ENCODE data around the gene CFL1.
A peak's percentile ranks its signal among the peaks of the same experiment; 100 is the strongest.

CFL1 gene

DNA sequence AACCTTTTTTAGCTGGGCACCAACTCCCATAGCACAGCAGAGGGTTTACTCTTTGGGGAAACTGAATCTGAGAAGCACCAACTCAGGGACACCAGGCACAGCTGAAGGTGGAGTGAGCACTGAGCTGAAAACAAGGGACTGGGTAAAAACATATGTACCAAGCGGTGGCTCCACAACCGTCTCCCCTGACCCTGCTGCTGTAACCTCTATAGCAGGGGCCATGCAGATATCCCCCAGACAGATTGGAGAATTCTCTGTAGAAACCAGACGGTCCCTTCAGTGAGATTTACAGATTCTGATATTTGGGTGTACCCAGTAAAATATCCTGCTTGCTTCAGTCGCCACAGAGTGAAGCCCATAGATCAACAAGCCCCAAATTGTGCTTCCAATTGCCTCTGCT lies 28.5 kb downstream of the CFL1 start:
- DNase-seq: no peak

DNA sequence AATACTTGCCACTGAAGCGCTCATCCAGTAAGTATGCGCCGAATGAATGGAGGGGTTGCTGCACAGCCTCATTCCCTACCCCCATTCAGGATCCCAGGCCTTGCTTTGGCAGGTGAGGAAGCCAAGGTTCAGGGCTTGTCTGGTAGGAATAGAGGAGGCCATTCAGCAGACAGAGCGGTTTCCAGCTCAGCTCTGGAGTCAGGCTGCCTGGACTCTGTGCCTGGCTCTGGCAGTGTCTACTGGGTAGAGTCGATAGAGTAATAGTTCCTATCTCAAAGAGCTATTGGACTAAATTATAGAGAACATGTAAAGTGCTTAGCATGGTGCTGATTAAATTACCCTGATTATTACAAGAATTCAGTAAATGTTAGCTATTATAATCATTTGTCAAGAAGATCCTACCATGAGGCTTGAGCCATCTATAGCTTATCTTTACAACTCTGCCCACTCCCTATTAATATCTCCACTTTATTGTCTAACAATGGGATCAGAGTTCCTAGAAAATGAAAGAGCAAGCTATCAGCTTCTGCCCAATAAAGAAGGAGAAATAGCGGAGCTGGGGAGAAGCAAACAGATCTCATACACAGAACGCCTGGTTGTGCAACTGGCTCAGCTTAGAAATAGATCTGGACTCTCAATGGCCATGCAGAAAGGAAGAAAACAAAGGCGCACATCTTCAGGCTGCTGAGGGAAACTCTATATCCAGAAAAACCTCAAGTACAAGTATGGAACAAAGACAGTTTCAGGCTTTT lies 30.8 kb downstream of the CFL1 start:
- no peak for DNase-seq

DNA sequence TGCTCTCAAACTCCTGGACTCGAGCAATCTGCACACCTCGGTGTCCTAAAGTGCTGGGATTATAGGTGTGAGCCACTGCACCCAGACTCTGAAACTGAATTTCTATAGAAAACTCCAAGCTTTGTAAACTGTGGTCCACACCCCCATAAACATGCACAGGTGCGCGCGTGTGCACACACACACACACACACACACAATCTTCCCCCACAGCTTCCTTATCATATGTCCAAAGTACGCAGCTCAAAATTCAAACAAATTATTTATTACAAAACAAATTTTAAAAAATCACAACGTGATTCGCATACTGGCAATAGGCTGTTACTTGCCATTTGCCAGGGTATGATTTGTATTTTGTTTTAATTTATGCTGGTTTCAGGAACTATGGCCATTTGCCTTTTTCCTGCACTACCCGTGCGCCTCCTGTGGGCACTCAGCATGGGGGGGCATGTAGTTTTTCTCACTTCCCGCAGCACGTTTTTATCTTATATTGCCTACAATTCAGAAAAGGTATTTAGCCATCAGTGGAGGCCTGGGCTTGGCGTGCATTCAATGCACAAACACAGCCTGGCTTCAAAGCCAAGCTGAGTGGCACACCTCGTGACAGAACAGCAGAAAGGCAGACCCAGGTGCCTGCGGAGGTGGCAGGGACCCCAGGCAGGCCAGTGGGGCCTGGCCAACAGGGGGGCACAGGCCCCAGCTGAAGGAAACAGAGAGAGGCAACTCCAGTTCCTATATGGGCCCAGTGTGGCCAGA lies 35.0 kb downstream of the CFL1 start:
- peak; percentile 46 to 89 for DNase-seq

DNA sequence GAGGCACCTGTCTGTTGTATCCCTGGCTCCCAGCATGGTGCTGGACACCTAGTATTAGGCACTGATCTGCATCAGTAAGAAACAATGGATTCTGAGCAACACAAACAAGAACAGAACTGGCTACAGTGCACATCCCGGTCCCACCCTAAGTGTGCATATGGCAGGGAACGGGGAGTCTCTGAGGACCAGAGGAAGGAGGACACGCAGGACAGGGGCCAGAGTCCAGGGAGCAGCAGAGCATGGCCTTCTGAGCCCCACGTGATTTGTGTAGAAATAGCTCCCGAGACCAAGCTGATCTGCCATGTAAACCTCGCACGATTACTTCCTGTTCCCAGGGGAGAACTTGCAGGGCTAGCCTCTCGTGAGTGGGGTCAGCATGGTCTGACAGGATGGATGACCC lies 36.9 kb downstream of the CFL1 start:
- DNase-seq: peak; percentile 56 to 87

DNA sequence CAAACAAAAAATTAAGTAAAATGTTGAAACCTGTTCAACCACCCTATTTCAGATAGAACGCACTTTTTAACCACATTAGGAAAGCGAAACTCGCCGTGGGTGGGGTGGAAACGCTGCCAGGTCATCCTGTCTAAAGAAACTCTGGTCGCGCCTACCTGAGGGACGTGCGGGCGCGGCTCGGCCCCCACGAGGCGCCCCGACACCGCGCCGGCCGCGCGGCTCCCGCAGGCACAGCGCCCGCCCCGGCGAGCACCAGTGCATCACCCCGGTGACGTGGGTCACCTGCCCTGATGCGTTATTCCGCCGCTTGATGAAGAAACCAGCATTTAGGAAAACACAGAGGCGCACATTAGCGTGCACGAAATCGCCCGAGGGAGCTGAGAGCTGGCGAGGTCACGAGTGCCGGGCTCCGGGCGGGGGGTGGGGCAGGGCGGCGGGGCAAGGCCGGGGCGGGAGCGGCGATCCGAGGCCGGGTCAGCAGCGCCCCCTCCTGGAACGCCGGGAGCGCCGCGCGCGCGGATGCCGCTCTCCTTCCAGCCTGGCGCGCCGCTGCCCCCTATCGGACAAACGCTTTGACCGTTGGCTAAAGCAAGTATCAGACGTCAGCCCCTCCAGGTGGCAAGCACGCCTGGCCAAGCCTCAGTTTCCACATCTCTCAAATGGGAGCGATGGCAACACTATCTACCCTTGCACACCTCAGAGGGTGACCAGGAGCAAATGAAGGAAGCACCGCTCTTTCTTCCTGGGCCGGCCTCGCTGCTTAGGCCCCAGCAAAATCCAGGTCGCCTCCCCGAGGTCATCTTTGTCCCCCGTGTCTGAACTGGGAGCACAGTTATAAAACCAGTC lies 39.9 kb downstream of the CFL1 start:
- peak; percentile 80 to 87 for DNase-seq

DNA sequence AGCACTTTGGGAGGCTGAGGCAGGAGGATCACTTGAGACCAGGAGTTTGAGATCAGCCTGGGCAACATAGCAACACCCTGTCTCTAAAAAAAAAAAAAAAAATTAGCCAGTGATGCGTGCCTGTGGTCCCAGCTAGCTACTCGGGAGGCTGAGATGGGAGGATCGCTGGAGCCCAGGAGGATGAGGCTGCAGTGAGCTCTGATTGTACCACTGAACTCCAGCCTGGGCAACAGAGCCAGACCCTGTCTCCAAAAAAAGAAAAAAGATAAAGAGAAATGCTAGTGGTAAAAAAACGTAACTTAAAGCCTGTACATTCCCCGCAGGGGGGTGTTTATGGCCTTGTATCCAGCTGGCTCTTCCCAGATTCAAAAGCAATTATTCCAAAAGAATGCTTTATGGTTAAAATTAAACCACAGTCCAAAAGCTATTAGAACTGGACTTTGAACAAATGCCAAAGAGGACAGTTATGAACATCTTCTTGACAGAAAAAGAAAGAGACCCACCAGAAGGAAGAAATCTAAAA lies 40.6 kb downstream of the CFL1 start:
- DNase-seq: no peak

DNA sequence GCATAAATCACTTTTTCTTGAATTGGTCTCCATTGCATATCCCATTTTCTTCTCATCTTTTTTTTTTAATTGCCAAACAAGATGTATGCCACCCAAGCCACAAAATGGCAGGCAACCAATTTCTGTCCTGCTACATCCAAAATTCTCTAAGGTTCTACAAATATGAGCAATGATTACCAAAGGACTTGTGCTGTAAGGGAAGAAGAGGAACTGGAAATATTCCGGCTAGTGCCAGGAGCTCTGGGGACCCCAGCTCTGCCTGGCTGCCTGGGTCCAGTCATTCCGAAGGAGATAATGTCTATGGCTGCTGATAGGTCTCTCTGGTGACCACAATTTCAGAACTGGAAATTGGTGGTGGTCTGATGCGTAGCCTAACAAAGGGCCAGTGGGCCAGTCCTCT lies 41.3 kb downstream of the CFL1 start:
- no peak for DNase-seq

DNA sequence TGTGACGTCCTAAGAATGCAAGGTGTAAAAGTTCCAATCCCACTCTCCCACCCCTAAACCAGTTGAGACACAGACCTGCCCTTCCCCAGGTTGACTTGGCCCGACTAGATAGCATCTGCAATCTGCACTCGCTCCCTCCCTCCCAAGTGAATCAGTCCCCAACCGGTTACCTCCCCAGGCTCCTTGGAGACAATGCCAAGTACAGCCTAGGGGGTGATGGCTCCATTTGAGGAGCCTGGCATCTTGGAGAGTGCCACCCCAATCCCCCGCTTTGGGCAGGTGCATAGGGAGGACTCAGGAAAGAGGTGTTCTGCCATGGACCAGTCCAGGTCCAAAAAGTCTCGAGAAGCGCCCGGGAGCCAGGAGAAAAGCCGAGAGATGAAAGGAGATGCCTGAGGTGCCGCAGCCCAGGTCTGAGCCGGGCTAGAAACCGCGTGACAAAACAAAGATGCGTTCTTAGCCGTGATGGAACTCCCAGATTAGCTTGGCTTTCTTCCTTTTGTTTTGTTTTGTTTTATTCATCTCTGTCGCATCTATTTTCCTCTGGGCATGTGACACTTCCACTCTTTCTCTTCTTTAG lies 42.9 kb downstream of the CFL1 start:
- DNase-seq: no peak

DNA sequence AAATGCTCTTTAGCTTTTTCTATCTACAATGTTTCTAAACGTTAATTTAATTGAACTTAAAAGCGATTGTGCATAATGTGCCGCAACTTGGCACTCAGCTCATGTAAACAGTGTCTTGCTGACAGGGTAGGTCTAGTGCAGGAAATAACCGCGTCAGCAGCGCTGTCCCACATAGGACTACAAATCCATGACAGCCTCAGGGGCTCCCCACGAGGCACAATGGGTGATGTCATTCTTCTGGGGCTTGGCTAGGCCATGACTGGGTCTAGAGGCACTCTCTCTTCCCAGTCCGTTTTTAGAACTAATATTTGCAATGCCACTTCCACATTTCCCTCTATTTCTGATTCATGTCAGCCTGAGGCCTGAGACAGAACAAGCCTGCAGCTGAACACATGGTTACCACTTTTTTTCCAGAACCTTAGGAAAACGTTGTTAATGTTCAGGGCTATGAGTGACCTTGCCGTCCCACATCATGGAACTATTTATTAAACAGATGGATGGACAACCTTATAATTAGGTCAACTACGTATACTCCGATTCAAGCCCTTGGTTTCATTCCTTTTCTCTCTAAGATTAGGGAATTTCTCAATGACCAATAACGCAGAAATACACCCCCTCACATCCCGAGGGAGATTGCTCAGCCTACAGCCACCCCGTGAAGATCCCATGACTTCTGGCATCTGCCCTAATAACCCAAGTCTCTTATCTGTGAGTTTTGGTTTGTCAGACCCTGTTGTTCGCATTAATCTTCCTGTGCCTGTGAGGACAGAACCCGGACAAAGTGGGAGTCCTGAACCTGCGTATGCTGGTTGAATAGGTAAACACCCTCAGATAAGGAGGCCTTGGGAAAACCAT lies 43.6 kb downstream of the CFL1 start:
- DNase-seq: peak in 1 of 2 experiments; percentile 56

DNA sequence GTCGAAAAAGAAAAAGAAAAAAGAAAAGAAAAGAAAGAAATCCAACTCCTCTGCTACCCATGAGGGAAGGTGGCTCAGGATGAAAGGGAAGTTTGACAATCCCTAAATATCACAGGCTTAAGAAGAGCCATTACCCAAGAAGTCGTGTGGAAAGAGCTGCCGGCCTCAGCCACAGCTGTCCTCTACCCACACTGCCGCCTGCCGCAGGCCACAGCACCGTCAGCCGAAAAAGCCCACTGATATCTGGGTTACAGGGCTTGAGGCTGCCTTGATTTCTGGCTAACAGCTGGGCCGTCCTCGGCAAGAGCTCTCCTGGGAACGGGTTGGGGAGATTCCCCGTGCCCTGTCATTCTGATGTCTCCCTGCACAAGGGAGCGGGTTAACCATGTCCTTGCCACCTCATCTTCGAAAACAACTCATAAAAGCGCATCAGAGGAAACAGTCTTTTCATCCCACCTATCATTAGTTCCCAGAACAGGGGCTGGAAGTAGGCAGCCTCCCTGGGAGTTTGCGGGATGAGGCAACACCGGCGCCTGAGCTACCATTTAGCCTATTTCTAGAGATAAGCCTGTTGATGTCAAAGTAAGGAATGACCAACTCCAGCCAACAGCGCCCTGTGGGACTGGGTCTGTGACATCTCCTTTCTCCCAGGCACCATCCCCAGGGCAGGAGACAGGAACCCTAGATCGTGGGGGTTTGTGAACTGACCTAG lies 46.1 kb downstream of the CFL1 start:
- DNase-seq: no peak

DNA sequence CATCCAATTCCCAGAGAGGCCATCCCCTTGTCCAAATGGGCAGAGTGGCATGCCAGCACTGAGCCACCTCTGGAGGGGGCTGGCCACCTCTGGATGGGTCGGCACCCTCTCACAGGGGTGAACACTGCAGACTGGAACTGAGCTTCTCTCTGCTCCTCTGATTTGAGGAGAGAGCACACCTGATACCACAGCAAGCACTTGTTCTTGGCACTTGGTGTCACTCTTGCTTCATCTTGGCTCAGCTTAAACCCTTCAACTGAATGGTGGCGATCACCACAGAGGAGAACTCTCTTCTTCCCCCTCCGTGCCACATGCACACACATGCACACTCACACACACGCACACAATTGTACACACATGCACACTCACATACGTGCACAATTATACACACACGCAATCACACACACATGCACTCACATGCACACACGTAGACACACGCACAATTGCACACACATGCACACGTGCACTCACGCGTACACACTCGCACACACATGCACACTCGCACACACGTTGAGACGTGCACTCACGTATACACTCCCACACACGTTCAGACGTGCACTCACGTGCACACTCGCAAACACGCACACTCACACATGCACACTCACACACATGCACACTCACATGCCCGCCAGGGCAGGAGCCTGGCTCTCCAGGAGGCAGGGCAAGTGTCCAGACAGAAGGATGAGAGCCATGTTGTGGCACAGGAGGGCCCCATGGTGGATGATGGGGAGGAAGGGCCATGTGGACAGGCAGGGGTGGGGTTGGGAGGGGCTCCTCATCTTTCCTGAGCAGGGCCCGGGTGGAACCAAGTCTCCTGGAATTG lies 47.7 kb downstream of the CFL1 start:
- DNase-seq: no peak

DNA sequence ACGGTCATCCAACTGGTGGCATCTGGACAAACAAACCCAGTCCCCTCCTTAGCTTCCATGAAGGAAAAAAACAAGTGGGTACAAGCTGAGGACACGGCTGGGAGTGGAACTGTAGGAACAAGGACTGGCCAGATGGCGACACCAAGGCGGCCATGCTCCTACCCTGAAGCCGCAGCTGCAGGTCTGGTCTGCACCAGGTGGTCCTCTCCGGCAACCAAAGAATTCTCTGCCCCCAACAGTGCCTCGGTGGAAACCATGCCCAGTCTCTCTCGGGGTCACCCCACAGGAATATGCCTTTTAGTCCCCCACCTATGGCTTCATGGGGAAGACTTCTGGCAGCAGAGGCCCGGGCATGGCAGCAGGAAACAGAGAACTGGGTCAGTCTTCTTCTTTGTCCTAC lies 48.5 kb downstream of the CFL1 start:
- no peak for DNase-seq

DNA sequence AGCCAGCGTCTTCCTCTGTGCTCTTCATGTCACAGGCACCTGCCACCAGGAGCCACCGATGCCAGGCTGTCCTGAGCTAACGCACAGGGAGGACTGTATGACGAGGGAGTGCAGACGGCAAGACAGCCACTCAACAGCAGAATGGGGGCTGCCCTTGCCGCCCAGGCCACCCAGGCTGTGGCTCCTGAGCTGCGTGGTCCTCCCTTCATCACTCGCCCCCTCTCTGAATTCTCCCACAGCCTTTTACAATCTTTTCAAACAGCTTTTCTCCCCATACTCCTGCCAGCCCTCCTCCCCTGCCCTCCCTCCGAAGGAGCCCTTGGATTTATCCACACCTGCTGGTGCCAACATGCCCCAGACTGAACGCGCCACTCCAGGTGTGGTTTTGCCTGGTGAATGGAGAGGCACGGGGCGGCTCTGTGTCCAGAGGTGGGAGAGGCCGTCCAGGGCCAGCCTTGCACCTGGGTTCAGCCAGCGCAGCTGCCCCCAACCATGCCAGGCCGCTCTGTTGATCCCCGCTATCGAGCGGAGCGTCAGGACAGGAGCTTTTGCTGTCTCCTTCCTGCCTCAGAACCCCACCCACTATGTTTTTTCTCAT lies 49.1 kb downstream of the CFL1 start:
- no peak for DNase-seq

DNA sequence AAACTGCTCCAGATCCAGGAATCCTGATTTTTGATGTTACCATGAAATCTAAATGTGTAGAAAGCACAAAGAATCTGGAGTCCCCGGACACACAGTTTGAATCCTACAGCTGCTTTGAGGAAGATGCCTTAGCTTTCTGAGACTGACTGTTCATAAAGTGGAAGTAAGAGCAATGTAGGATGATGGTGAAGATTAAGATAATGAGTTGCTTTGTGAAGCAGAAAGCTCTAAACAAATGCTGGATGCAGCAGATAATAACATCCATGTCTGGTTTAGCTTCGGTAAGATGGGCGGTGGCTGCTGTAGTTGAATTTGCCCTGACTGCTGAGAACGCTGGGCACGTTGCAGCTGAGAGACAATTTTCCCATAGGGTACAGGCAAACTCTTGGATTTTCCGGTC lies 51.0 kb downstream of the CFL1 start:
- DNase-seq: no peak

Measured in NCI-H2081 (cell line).